Measurements from ENCODE around the gene KATNA1.

The KATNA1 gene

DNA sequence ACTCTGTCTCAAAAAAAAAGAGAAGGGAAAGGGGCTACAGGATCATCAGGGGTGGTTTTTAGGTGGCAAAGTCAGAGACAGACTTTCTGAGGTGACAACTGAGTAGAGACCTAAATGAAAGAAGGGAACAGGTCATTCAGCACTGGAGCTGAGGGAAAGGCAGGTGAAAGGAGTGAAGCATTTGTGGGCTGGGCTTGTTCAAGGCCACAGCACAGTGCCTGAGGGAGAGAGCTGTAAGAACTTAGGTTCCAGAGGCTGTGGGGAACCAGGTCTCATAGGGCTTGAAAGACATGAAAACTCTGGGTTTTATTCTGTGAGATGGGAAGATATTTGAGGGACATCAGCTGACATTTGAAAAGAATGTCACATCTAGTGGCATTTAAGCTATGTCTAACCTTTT is 20.8 kb downstream of the KATNA1 start:
- ChIA-PET CTCF (interaction anchor here (1.1 to 1.6 kb wide), 3 partner anchors 9 to 62 kb away, joined by 3 read pairs; partner anchors contain the start of gene GINM1), POLR2A (no interaction called here)
- no peak for DNase-seq (ENCODE audit: extremely low spot score)
- TF ChIP-seq, protein P1, sequence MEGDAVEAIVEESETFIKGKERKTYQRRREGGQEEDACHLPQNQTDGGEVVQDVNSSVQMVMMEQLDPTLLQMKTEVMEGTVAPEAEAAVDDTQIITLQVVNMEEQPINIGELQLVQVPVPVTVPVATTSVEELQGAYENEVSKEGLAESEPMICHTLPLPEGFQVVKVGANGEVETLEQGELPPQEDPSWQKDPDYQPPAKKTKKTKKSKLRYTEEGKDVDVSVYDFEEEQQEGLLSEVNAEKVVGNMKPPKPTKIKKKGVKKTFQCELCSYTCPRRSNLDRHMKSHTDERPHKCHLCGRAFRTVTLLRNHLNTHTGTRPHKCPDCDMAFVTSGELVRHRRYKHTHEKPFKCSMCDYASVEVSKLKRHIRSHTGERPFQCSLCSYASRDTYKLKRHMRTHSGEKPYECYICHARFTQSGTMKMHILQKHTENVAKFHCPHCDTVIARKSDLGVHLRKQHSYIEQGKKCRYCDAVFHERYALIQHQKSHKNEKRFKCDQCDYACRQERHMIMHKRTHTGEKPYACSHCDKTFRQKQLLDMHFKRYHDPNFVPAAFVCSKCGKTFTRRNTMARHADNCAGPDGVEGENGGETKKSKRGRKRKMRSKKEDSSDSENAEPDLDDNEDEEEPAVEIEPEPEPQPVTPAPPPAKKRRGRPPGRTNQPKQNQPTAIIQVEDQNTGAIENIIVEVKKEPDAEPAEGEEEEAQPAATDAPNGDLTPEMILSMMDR (IDR thresholded peaks at IDR 0.05; ENCODE audit: control extremely low read depth, extremely low read depth, low read depth, missing control alignments): no peak

DNA sequence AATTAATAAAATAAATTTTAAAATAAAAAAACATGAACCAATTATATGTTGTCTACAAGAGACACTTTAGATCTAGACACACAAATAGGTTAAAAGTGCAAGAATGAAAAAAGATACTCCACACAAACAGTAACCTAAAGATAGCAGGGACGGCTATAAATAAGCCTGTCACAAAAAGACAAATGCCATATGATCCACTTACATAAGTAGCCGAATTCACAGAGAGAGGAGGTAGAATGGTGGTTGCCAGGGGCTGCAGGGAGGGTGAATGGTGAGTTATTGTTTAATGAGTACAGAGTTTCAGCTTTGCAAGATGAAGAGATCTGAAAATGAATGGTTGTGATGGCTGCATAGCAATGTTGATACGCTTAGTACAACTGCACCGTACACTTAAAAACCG is 32.7 kb downstream of the KATNA1 start:
- POLR2A ChIA-PET: no interaction called here
- TF ChIP-seq, protein P1 (IDR thresholded peaks at IDR 0.05; ENCODE audit: control extremely low read depth, extremely low read depth, low read depth, missing control alignments): no peak
- DNase-seq (ENCODE audit: extremely low spot score): no peak
- CTCF ChIA-PET: interaction anchor here (4.0 kb wide), 1 partner anchor 12 kb away, joined by 12 read pairs; no protein-coding TSS in a partner anchor

DNA sequence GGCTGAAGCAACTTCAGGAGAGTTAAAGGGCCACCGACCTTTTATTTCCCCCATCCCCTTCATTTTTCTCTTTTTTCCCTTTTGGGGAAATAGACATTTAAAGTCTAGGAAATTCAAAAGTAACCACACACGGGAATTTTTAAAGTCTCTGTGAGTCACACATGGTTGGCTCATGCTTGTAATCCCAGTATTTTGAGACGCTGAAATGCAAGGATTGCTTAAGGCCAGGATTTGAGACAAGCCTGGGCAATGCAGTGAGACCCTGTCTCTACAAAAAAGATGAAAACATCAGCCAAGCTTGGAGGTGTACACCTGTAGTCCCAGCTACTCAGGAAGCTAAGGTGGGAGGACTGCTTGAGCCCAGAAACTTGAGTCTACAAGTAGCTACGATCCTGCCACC is 34.2 kb downstream of the KATNA1 start:
- TF ChIP-seq, protein P1 (IDR thresholded peaks at IDR 0.05; ENCODE audit: control extremely low read depth, extremely low read depth, low read depth, missing control alignments): no peak
- DNase-seq (ENCODE audit: extremely low spot score): no peak
- CTCF ChIA-PET: interaction anchor here (0.8 to 4.0 kb wide), 2 partner anchors 11 to 16 kb away, joined by 3 to 12 read pairs; no protein-coding TSS in a partner anchor
- POLR2A ChIA-PET: no interaction called here

GRCh38 chr6:149608381-149608982 is 40.0 kb downstream of the KATNA1 start:
- ChIA-PET CTCF (interaction anchor here (1.0 to 2.4 kb wide), 6 partner anchors 9 to 52 kb away, joined by 3 to 11 read pairs (median 5); no protein-coding TSS in a partner anchor), POLR2A (interaction anchor here (0.5 to 0.6 kb wide), 2 partner anchors 13 to 122 kb away, joined by 3 to 4 read pairs; no protein-coding TSS in a partner anchor)
- no peak for DNase-seq (ENCODE audit: extremely low spot score)
- TF ChIP-seq, protein P1 (IDR thresholded peaks at IDR 0.05; ENCODE audit: control extremely low read depth, extremely low read depth, low read depth, missing control alignments): no peak

DNA sequence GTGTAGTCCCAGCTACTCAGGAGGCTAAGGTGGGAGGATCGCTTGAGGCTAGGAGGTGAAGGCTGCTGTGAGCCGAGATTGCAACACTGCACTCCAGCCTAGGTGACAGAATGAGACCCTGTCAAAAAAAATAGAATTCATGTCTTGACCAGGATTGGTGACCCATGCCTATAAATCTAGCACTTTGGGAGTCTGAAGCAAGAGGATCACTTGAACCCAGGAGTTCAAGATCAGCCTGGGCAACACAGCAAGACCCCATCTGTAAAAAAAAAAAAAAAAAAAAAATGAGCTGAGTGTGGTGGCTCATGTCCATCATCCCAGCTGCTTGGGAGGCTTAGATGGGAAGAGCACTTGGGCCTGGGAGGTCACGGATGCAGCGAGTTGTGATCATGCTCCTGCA is 48.0 kb downstream of the KATNA1 start:
- POLR2A ChIA-PET: interaction anchor here (0.6 kb wide), 1 partner anchor 86 kb away, joined by 4 read pairs; no protein-coding TSS in a partner anchor
- no peak for DNase-seq (ENCODE audit: extremely low spot score)
- CTCF ChIA-PET: no interaction called here
- TF ChIP-seq, protein P1 (IDR thresholded peaks at IDR 0.05; ENCODE audit: control extremely low read depth, extremely low read depth, low read depth, missing control alignments): no peak

- DNase-seq (ENCODE audit: extremely low spot score): no peak
- ChIA-PET CTCF (interaction anchor here (1.0 to 1.4 kb wide), 3 partner anchors 15 to 27 kb away, joined by 3 to 5 read pairs (median 4); no protein-coding TSS in a partner anchor), POLR2A (no interaction called here)
- TF ChIP-seq, protein P1 (IDR thresholded peaks at IDR 0.05; ENCODE audit: control extremely low read depth, extremely low read depth, low read depth, missing control alignments): no peak
Measured at GRCh38 chr6:149593408-149593807, 55.1 kb downstream of the KATNA1 start.
